K562 (cell line): ENCODE results near the gene C2CD2. TPM values are rescaled to one million over a fixed set of nuclear protein-coding genes. Genes with fewer than 3 reads are reported as not detected.

ENCODE experiments used
- ATAC-seq: fragments of 200-7000 bp; cut with Tn5 transposase; 3 replicates; pipeline ENCODE4 v1.9.1; 2020; ENCODE audit warnings: moderate library complexity
- BruUV-seq: library from RNA; stranded (reverse); fragments of 400-500 nt; replicated peaks from 2 replicates; lab custom pipeline; 2021; lab: Mats Ljungman, UMichigan
- CTCF ChIA-PET: fragments of 300-600 bp; formaldehyde crosslinking; extraction: SDS; loops from one replicate; lab custom pipeline; 2021; ENCODE audit warnings: low intra/inter-chr PET ratio; lab: Yijun Ruan, JAX
- POLR2A ChIA-PET: fragments of 300-600, 350-650 bp; sonication (Branson Sonifier 250); formaldehyde crosslinking; extraction: SDS; loops from one replicate; lab custom pipeline; 2021; ENCODE audit warnings: antibody characterized with exemption, inconsistent platforms; lab: Yijun Ruan, JAX
- DNase-seq, 4 experiments: peaks; one replicate each; pipeline versions ENCODE4 v3.0.0 to v3.0.0-alpha.2; 2011 to 2018; ENCODE audit warnings: low spot score in 3 of 4, mixed read lengths in 3 of 4; ENCODE audit errors: extremely low read depth in 1 of 4
- FAIRE-seq: peaks from 2 replicates; lab custom pipeline; 2011; peaks lifted over from hg19 to GRCh38; lab: Jason Lieb, UNC
- H2AFZ ChIP-seq: 2 replicates; pipeline ENCODE4 v1.6.0; 2011; ENCODE audit warnings: low read depth, low read length, control low read depth, inconsistent platforms
- H3K27ac ChIP-seq: fragments of 200-600 bp; 3 replicates; pipeline ENCODE4 v1.8.0; 2011; ENCODE audit warnings: low read depth, mild to moderate bottlenecking, control low read depth, inconsistent platforms, low read length, moderate library complexity, mixed read lengths; ENCODE audit errors: extremely low read depth
- H3K27me3 ChIP-seq, 2 experiments: fragments of 300-600 bp in 1 of 2; 2 replicates in 1 of 2; 3 replicates in 1 of 2; pipeline versions ENCODE4 v1.6.0 to v1.8.0; 2011; ENCODE audit warnings: inconsistent platforms in 2 of 2, low read length in 2 of 2, mild to moderate bottlenecking in 1 of 2, mixed read lengths in 1 of 2, moderate library complexity in 1 of 2; ENCODE audit not compliant: control insufficient read depth in 2 of 2, insufficient read depth in 2 of 2
- H3K36me3 ChIP-seq: fragments of 300-600 bp; 3 replicates; pipeline ENCODE4 v1.8.0; 2011; ENCODE audit warnings: mild to moderate bottlenecking, low read length, inconsistent platforms; ENCODE audit not compliant: control insufficient read depth, insufficient read depth
- H3K4me1 ChIP-seq, 2 experiments: fragments of 200-600 bp in 1 of 2; replicated peaks in 1 of 2; 2 replicates in 1 of 2; 3 replicates in 1 of 2; pipeline versions ENCODE4 v1.5.1 to v1.8.0; 2011; ENCODE audit warnings: inconsistent platforms in 2 of 2, low read length in 2 of 2, mild to moderate bottlenecking in 1 of 2, mixed read lengths in 1 of 2, moderate library complexity in 1 of 2; ENCODE audit not compliant: control insufficient read depth in 2 of 2, insufficient read depth in 2 of 2
- H3K4me2 ChIP-seq: 2 replicates; pipeline ENCODE4 v1.6.1; 2011; ENCODE audit warnings: low read length, control low read depth, inconsistent platforms, mixed read lengths; ENCODE audit not compliant: insufficient read depth
- H3K4me3 ChIP-seq: fragments of 200-600 bp; sonication (generic), shearing (Covaris generic); 2 replicates; pipeline ENCODE4 v1.5.1; 2016; ENCODE audit warnings: control low read depth, inconsistent platforms
- H3K79me2 ChIP-seq: fragments of 200-600 bp; 3 replicates; pipeline ENCODE4 v1.8.0; 2011; ENCODE audit warnings: low read length, inconsistent platforms; ENCODE audit not compliant: control insufficient read depth, insufficient read depth
- H3K9ac ChIP-seq, 2 experiments: 2 replicates each; pipeline versions ENCODE4 v1.6.0 to v1.6.1; 2011; ENCODE audit warnings: low read depth in 2 of 2, low read length in 2 of 2, control low read depth in 1 of 2, inconsistent platforms in 1 of 2, mild to moderate bottlenecking in 1 of 2, mixed read lengths in 1 of 2; ENCODE audit not compliant: insufficient read depth in 1 of 2
- H3K9me1 ChIP-seq: one replicate; pipeline ENCODE4 v1.6.0; 2011; ENCODE audit warnings: inconsistent platforms, mild to moderate bottlenecking, low read length, moderate library complexity; ENCODE audit not compliant: control insufficient read depth, insufficient read depth
- H3K9me3 ChIP-seq: replicated peaks from 2 replicates; pipeline ENCODE4 v1.5.1; 2011; ENCODE audit warnings: low read depth, low read length, inconsistent platforms; ENCODE audit not compliant: control insufficient read depth, insufficient read depth
- H4K20me1 ChIP-seq: replicated peaks from 2 replicates; pipeline ENCODE4 v1.6.1; 2011; ENCODE audit warnings: low read length, inconsistent platforms, mixed read lengths; ENCODE audit not compliant: control insufficient read depth, insufficient read depth
- ARID1B ChIP-seq: fragments of 450-650 bp; IDR thresholded peaks from 2 replicates; pipeline ENCODE4 v1.6.1; 2016; ENCODE audit warnings: antibody characterized with exemption, mild to moderate bottlenecking, inconsistent platforms
- ARID3A ChIP-seq: IDR thresholded peaks from 2 replicates; pipeline ENCODE4 v1.6.1; 2012; ENCODE audit warnings: low read depth, low read length, improper control_type of control experiment, borderline replicate concordance
- ASH1L ChIP-seq: fragments of 450-650 bp; IDR thresholded peaks from 2 replicates; pipeline ENCODE4 v1.6.1; 2018; ENCODE audit warnings: borderline replicate concordance, mild to moderate bottlenecking, low read depth; ENCODE audit not compliant: partially characterized antibody
- CEBPB ChIP-seq: fragments of 450-650 bp; IDR thresholded peaks from 2 replicates; pipeline ENCODE4 v1.6.1; 2016; ENCODE audit warnings: missing genetic modification characterization, missing compliant biosample characterization
- DNMT1 ChIP-seq: fragments of 450-650 bp; IDR thresholded peaks from 2 replicates; pipeline ENCODE4 v1.6.1; 2016; ENCODE audit warnings: antibody characterized with exemption, mild to moderate bottlenecking
- HDAC2 ChIP-seq: fragments of 450-650 bp; IDR thresholded peaks from 2 replicates; pipeline ENCODE4 v1.6.1; 2016; ENCODE audit warnings: mild to moderate bottlenecking
- HNRNPUL1 ChIP-seq: fragments of 200-400 bp; formaldehyde crosslinking; IDR thresholded peaks from 2 replicates; pipeline ENCODE4 v1.6.1; 2017; ENCODE audit warnings: low read length
- POLR3G ChIP-seq: IDR thresholded peaks from 2 replicates; pipeline ENCODE4 v1.6.1; 2011; ENCODE audit not compliant: insufficient read length, insufficient replicate concordance; ENCODE audit errors: extremely low read depth
- RBFOX2 ChIP-seq: fragments of 200-400 bp; formaldehyde crosslinking; IDR thresholded peaks from 2 replicates; pipeline ENCODE4 v1.6.1; 2017; ENCODE audit warnings: low read depth, mild to moderate bottlenecking, low read length, moderate library complexity
- TCFL5 ChIP-seq: fragments of 250-450 bp; sonication (Bioruptor Pico); conservative IDR thresholded peaks from 2 replicates; pipeline ENCODE4 v1.6.1; 2021; ENCODE audit warnings: mild to moderate bottlenecking, moderate library complexity, matching md5 sums
- ZNF12 ChIP-seq: sonication (generic); formaldehyde crosslinking; IDR thresholded peaks from 2 replicates; pipeline ENCODE4 v1.4.0; 2020; ENCODE audit warnings: mild to moderate bottlenecking, missing genetic modification reagents
- ZNF134 ChIP-seq: fragments of 250-450 bp; sonication (Bioruptor Pico); conservative IDR thresholded peaks from 2 replicates; pipeline ENCODE4 v1.4.0; 2020
- ZNF140 ChIP-seq: fragments of 250-450 bp; sonication (Bioruptor Pico); IDR thresholded peaks from 2 replicates; pipeline ENCODE4 v1.8.0; 2021; ENCODE audit warnings: moderate library complexity, mild to moderate bottlenecking, inconsistent platforms
- ZNF57 ChIP-seq: fragments of 450-650 bp; formaldehyde crosslinking; IDR thresholded peaks from 2 replicates; pipeline ENCODE4 v1.4.0; 2020; ENCODE audit warnings: mild to moderate bottlenecking, moderate library complexity
- ZNF586 ChIP-seq: fragments of 450-650 bp; formaldehyde crosslinking; conservative IDR thresholded peaks from 2 replicates; pipeline ENCODE4 v1.4.0; 2020; ENCODE audit warnings: mild to moderate bottlenecking, moderate library complexity
- ZNF764 ChIP-seq: fragments of 250-450 bp; sonication (Bioruptor Pico); IDR thresholded peaks from 2 replicates; pipeline ENCODE4 v1.4.0; 2020; ENCODE audit warnings: low read depth, mild to moderate bottlenecking, moderate library complexity
- WGBS: fragments of 100-300 bp; shearing (Covaris generic); methylation state at CpG from one replicate; pipeline ENCODE4 v1.1.6; 2016; ENCODE audit warnings: low coverage, mixed read lengths; ENCODE audit not compliant: insufficient coverage; ENCODE audit errors: missing lambda C conversion rate; 5-methylcytosine and 5-hydroxymethylcytosine counted together
- in situ Hi-C: fragments of 300-500 bp; cut with MboI; formaldehyde crosslinking; loops from 4 replicates; pipeline ENCODE4 v1.15.0; 2018; ENCODE audit warnings: inconsistent platforms, mixed read lengths
- intact Hi-C: fragments of 100-400 bp; cut with micrococcal nuclease; formaldehyde crosslinking; loops from 2 replicates; pipeline ENCODE4 v1.14.2; 2022
- polyA plus RNA-seq, 8 experiments: library from polyadenylated mRNA; depleted of rRNA in 4 of 8; stranded (reverse) in 5 of 8; unstranded in 3 of 8; fragments of >200 nt; fragmentation: Nextera tagmentation in 2 of 8; fragmentation: Illumina TruSeq in 1 of 8; extraction: Ambion mirVana in 2 of 8; extraction: Trizol in 1 of 8; gene quantifications; 2 replicates each; pipeline versions ENCODE4 v1.2.1 to v1.2.3, GENCODE V29; 2011 to 2014; ENCODE audit warnings: inconsistent platforms in 1 of 8, missing spikeins in 1 of 8
- total RNA-seq, 7 experiments: library from RNA; depleted of rRNA in 6 of 7; stranded (reverse); fragments of >200 nt in 6 of 7; fragmentation: Illumina TruSeq in 2 of 7; extraction: Trizol in 2 of 7; gene quantifications; 2 replicates each; pipeline versions ENCODE4 v1.2.1 to v1.2.3, GENCODE V29; 2011 to 2021; ENCODE audit warnings: low replicate concordance in 1 of 7

Gene C2CD2
- total and polyA plus RNA-seq, 9 of the 15 experiments (the other 6 are each of a cell fraction or from before 2014, with no cell fraction given) = 1.3 to 21.6 (median 12.1) TPM

- Histone ChIP-seq H3K4me3 (no peak overlapping the region), H3K27me3 (no peaks in the 10 kb centered on the region), H3K36me3 (peaks cover 35% of the 10 kb centered on the region; the same call in 2 of the 3 replicates), H4K20me1 (no peaks in the 10 kb centered on the region), H3K27ac (no peak overlapping the region), H2AFZ (no peak overlapping the region; the same call in 1 of the 2 replicates), H3K4me2 (no peak overlapping the region), H3K9me3 (no peaks in the 10 kb centered on the region), H3K4me1 (peaks cover 14 to 27% of the 10 kb centered on the region in 2 experiments; a peak in 4 of 5 replicates), H3K9me1 (no peaks in the 10 kb centered on the region), H3K79me2 (no peaks in the 10 kb centered on the region), H3K9ac (peak overlapping the region in 1 of 2 experiments; percentile 7; a peak in 1 of 4 replicates)
- in situ Hi-C loops = no loop called here
- FAIRE-seq = no peak
- no TSS peak for BruUV-seq
- WGBS = 79% methylated on average over 7 of the region's 7 CpGs
- CTCF ChIA-PET = interaction anchor here (1.6 kb wide), 1 partner anchor 30 kb away, joined by 3 read pairs; no protein-coding TSS in a partner anchor
- no peak for DNase-seq
- intact Hi-C loops = loop anchor here (2.0 kb wide), 1 partner anchor 30 kb away; no protein-coding TSS in a partner anchor
- ATAC-seq = no peak
- TF ChIP-seq ARID1B = no peak
- no peak for TF ChIP-seq HDAC2
- no peak for TF ChIP-seq POLR3G
- TF ChIP-seq ZNF764 (CRISPR knock-in tag) = no peak
- TF ChIP-seq HNRNPUL1 = no peak
- TF ChIP-seq ASH1L = no peak
- no peak for TF ChIP-seq RBFOX2
- TF ChIP-seq ZNF57 (CRISPR knock-in tag) = no peak
- TF ChIP-seq DNMT1 = no peak
- TF ChIP-seq ZNF586 = no peak
- TF ChIP-seq TCFL5 (CRISPR knock-in tag) = no peak
- no peak for TF ChIP-seq CEBPB (tag)
- no peak for TF ChIP-seq ZNF140 (CRISPR knock-in tag)
- no peak for TF ChIP-seq ZNF134
- TF ChIP-seq ZNF12 (CRISPR knock-in tag) = no peak
- TF ChIP-seq ARID3A = no peak
- POLR2A ChIA-PET = interaction anchor here (0.9 to 1.3 kb wide), 3 partner anchors 10 to 33 kb away, joined by 3 to 5 read pairs (median 3); partner anchors contain the start of gene PRDM15
Observed at GRCh38 chr21:41846536-41846935, 107.3 kb downstream of the C2CD2 start.
